GM18511 (cell line): ENCODE data around the gene DGKA.
"Not testable (repeated sequence)": the region's sequence is repeated elsewhere in the genome, so short reads cannot be mapped to it uniquely, and the experiment has no call there.

Source experiments
- ATAC-seq: cut with Tn5 transposase; IDR thresholded peaks from one replicate; pipeline ENCODE4 v1.9.1; 2021; ENCODE audit warnings: mild to moderate bottlenecking, moderate library complexity; ENCODE audit not compliant: unreplicated experiment

Gene DGKA

DNA sequence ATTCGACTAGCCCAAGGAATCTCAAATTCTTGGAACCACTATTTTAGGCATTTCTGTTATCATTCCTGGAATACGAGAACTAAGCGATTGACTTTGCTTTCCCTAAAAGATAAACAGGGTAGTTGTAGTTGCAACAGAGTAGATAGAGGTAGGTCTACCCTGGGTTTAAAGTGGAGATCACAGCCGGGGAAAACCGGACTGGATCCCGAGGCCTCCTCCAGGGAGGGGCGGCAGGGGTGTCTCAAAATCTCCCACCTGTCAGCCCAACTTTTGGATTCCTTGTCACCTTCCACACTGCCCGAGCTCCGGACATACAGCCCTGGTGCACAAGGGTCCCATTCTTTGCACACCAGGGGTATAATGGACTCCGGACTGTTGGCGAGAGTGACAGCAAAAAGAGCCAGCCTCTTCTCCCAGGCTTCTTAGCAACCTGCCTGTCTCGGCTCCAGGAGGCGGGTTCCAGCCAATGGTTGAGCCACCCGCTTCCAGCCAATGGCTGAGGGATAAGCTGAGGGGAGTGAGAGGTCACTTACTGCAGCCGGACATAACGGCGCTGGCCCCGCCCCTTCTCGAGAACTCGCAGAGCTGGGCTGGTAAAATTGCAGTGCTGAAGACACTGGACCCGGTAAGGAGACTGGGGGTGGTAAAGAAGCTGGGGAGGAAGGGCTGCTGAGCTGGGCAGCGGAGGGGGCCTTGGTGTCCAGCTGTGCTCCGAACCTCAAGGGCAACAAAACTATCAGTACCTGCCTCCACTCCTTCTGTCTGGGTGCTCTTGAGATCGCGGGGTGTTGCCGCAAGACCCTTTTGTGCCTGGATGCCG is 66.0 kb downstream of the DGKA start, which contains the start of gene SUOX:
Gene SUOX, plus strand, starts transcription at position 562 of the 820 bp plus-strand sequence. CDS start 4,946 bp downstream, outside the sequence.
- peak; percentile 99 for ATAC-seq

DNA sequence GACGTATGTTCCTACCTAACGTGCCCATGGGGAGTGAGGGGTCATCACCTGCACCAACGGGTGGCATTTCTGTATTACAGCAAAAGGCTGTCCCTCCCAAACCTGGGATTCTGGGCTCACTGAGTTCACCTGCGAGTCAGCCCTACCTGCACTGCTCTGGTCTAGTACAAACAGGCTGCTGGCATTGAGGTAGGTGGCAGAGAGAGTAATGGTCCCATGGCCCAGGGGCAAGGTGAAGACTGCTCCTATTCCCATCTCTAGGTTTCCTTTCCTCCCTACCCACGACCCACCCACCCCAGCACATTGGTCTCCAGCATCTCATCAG is 66.5 kb downstream of the DGKA start:
- peak; percentile 12 for ATAC-seq

DNA sequence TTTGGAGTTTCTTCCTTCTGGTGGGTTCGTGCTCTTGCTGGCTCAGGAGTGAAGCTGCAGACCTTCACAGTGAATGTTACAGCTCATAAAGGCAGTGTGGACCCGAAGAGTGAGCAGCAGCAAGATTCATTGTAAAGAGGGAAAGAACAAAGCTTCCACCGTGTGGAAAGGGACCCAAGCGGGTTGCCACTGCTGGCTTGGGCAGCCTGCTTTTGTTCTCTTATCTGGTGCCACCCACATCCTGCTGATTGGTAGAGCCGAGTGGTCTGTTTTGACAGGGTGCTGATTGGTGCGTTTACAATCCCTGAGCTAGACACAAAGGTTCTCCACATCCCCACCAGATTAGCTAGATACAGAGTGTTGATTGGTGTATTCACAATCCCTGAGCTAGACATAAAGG is 68.6 kb downstream of the DGKA start:
- ATAC-seq, result not testable (repeated sequence)

DNA sequence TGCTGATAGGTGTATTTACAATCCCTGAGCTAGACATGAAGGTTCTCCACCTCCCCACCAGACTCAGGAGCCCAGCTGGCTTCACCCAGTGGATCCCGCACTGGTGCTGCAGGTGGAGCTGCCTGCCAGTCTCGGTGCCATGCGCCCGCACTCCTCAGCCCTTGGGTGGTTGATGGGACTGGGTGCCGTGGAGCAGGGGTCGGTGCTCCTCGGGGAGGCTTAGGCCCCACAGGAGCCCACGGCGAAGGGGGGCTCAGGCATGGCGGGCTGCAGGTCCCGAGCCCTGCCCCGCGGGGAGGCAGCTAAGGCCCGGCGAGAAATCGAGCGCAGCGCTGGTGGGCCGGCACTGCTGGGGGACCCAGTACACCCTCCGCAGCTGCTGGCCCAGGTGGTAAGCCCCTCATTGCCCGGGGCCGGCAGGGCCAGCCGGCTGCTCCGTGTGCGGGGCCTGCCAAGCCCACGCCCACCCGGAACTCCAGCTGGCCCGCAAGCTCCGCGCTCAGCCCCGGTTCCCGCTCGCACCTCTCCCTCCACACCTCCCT is 69.1 kb downstream of the DGKA start:
- not testable (repeated sequence) for ATAC-seq

DNA sequence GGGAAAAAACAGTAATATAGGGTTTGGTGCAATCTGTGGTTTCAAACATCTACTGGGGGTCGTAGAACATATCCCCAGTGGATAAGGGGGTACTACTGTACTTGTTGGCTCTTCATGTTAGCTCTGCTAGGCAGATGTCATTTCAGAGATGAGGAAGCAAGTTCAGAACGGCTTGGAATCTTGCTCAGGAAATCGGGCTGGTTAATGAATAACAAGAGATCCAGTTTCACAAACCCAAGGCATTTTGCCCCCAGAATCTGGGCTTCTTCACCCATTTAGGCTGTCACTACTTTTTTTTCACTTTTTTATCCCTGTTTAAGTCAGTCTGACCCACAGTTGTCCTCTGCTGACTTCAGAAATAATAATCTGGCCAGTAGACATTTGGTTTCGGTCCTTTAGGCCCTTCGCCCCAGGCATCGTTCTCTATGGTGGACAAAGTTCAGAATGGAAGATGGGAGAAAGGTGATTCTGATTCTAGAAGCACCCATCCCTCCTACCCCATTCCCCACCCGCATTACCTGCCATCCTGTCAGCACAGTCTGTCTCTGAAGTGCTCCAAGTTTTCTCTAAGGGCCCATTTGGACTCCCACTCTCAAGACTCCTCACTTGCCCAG is 70.6 kb downstream of the DGKA start:
- ATAC-seq, result no peak

DNA sequence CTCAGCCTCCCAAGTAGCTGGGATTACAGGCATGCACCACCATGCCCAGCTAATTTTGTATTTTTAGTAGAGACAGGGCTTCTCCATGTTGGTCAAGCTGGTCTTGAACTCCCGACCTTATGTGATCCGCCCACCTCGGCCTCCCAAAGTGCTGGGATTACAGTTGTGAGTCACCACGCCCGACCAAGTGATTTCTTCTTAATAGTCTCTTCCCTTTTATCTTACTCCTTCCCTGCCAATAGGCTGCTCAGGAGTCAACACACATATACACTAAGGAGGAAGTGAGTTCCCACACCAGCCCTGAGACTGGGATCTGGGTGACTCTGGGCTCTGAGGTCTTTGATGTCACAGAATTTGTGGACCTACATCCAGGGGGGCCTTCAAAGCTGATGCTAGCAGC is 72.4 kb downstream of the DGKA start:
- ATAC-seq, result not testable (repeated sequence)
